ENCODE data around the gene GPR132.
A peak's percentile ranks its signal among the peaks of the same experiment; 100 is the strongest.

GPR132 gene

DNA sequence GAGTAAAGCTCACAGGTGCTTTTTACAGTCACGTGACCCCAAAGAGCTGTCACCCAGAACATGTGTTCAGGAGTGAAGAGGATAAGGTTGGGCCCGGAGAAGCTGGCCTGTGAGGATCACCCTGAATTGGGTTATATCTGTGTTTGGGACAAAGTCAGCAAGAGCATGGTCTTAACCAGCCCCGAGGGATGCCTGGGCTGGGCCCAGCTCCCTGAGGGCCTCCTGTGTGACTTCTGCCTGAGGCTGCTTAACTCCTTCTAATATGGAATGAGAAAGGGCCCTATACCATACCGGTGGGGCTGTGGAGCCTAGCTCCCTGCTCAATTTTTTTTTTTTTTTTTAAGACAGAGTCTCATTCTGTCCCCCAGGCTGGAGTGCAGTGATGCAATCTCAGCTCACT lies 46.8 kb downstream of the GPR132 start:
- TF ChIP-seq, protein P1, sequence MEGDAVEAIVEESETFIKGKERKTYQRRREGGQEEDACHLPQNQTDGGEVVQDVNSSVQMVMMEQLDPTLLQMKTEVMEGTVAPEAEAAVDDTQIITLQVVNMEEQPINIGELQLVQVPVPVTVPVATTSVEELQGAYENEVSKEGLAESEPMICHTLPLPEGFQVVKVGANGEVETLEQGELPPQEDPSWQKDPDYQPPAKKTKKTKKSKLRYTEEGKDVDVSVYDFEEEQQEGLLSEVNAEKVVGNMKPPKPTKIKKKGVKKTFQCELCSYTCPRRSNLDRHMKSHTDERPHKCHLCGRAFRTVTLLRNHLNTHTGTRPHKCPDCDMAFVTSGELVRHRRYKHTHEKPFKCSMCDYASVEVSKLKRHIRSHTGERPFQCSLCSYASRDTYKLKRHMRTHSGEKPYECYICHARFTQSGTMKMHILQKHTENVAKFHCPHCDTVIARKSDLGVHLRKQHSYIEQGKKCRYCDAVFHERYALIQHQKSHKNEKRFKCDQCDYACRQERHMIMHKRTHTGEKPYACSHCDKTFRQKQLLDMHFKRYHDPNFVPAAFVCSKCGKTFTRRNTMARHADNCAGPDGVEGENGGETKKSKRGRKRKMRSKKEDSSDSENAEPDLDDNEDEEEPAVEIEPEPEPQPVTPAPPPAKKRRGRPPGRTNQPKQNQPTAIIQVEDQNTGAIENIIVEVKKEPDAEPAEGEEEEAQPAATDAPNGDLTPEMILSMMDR (IDR thresholded peaks at IDR 0.05) = no peak

DNA sequence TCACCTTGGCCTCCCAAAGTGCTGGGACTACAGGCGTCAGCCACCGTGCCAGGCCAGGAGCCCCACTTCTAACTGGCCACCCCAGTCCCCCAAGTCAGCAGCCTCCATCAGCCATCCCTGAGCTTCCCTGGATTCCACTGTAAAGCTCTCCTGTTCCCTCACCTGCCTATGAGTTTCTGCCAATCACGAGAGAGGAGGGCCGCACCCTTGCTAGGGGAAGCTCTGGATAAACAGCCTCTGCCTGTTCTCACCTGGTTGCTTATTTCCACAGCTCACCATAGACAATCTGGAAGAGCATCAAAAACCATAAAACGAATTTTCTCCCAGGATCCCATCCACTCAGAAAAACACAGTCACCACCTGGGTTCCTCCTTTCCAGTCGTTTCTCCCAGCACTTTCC lies 49.3 kb downstream of the GPR132 start:
- TF ChIP-seq, protein P1 (IDR thresholded peaks at IDR 0.05) = no peak

DNA sequence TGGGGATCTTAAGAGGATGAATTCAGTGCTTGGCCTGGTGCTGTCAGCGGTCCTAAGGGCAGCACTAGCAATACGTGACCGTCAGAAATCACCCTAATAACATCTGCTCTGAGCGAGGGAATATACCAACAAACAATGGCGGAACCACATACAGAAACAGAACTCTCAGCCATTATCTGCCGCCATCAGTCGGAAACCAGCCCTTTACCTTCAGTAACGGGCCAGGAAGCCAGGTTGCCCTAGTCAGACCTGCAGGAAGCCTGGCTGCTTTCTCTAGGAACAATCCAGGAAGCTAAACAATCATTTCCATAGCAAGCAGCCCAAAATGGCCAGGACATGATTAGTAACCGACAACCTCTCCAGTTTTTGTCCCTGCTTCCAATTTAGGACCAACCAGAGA lies 50.0 kb downstream of the GPR132 start:
- TF ChIP-seq, protein P1 (IDR thresholded peaks at IDR 0.05) = no peak

DNA sequence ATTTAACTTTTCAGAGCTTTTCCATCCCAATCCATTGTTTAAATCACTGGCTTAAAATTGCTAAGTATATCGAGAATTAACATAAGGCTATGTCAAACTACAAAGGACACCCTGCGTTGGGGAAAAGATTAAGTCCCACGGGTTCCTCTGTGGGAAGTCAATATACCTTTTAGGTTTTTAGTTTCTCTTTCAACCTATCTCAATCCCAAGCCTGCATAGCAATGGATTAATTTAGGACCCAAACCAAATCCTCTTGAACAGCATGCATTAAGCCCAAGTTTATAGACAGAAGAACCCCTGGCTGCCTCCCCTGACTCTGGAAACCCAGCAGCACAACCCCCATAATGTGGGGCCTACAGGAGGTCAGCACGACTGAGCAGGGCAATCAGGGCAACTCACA lies 50.6 kb downstream of the GPR132 start:
- TF ChIP-seq, protein P1 (IDR thresholded peaks at IDR 0.05) = no peak

DNA sequence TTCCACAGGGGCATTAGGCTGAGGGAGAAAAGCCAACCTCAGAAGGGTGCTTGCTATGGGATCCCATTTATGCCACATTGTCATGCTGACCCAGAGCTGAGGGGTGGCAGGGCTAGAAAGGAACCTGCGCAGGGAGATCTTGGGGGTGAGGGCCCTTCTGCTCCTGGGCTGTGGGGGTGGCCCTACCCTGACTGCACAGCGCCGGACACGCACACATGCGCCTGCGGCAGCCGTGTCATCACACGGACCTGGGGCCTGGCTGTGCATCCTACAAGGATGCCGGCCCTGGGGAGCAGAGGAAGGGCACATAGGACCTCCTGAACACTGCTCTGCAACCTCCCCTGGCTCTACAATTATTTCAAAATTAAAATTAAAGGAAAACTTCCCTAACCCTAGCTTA lies 51.2 kb downstream of the GPR132 start:
- TF ChIP-seq, protein P1 (IDR thresholded peaks at IDR 0.05) = no peak

DNA sequence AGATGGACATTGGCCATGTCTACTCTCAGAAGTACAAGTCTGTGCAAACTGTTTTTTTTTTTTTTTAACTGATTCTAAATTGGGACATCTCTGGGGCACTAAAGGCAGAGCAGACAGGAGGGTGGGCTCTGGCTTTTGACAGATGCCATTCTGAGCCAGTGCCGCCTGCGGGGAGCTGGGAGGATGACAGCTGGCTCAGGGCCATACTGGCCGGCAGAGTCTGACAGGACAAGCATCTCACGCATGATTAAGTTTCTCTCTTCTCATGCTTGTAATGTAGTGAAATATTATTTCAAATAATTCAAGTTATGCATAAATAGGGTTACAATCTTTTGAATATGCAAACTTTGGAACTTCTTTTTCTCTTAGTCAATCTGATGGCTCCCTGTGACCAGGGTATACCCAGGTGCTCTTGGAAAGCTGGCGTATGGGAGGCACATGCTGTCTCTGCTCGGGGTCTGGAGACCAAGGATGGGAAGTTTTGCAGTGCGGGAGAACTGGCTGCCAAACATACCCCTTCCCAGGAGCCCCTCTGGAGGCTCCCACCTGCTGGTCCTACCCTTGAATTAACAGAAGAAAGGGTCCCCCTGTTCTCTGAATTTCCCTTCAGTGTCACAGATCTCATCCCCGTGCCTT lies 52.0 kb downstream of the GPR132 start:
- TF ChIP-seq, protein P1 (IDR thresholded peaks at IDR 0.05) = no peak; the same call in 1 of the 2 replicates

DNA sequence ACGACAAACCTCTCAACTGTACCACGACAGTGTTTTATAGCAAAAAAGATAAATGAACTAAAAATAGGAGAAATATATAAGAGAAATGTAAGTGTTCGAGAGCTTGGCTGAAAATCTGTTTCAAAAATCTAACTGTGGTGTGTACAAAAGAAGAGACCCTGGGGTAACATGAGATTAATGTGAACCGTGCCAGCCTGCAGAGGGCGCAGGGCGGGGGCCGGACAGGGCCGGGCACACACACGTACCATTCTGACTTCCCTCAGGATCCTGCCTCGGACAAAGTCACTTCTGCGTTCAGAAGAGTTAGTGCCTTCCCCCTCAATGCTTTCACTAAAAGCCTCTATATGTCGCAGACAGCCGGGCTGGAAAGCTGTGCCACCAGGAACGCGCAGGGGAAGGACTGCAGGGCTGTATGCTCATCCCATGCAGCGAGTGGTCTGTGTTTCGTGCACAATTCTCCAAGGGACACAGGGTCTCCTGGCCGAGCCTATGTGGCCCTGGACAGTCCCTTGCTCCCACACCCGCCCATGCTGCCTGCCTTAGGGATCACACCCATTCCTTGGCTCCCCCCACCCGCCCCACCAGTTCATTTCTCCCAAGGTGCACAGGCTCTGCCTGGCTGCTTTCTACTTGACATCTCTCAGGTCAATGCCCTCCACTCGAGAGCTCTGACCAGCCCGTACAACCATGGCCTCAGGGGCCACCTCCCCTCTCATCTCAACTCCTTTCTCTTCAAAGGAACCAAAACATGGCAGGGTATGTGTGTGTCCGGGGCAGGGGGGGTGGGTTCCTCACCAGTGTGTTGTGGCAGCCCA lies 52.9 kb downstream of the GPR132 start:
- TF ChIP-seq, protein P1 (IDR thresholded peaks at IDR 0.05) = peak; percentile 32; the same call in 1 of the 2 replicates
